ENCODE results near the gene EPHA2.

GRCh38 chr1:16143005-16143565 lies 12.8 kb downstream of the EPHA2 start:
- TF ChIP-seq CTCF (IDR thresholded peaks at IDR 0.05) (no peak), POLR2A (IDR thresholded peaks at IDR 0.05) (no peak)

Data from tibial nerve (tissue), 3 donors.